Stomach (tissue), 4 donors: Measurements from ENCODE around the gene EFCAB11.

Experiments
- EP300 ChIP-seq: sonication (generic); formaldehyde crosslinking; IDR thresholded peaks from one replicate; pipeline ENCODE4 v1.6.1; 2017; ENCODE audit warnings: antibody characterized with exemption
- POLR2AphosphoS5 ChIP-seq, 3 donors: sonication (generic); formaldehyde crosslinking; IDR thresholded peaks; one replicate each; pipeline ENCODE4 v1.6.1; 2016; ENCODE audit warnings: antibody characterized with exemption in 3 of 3
- TF ChIP-seq, protein P1 (sequence below), 7 experiments: fragments of 450-650 bp in 4 of 7; fragments of 200-600 bp in 3 of 7; sonication (generic) in 3 of 7; IDR thresholded peaks; one replicate each; pipeline ENCODE4 v1.5.1; 2016 to 2019; ENCODE audit warnings: antibody characterized with exemption in 7 of 7, control low read depth in 2 of 7, mild to moderate bottlenecking in 1 of 7

DNA sequence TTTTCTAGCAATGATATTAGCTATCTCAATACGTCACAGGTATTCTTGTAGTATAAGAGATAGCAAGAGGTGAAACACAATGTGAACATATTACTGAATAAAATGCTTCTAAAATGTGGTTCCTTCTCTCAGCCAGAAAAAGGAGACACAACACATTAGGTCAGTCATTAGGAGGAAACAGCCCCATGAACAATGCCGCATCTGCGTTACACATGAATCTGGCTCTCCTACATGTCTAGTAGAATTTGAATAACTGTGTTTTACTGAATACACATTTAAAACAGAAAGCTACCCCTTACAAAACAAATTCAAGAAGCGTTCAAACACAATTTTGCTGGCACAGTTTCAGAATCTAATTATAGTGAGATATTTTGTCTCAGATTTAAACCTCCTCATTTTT lies 51.6 kb downstream of the EFCAB11 start:
- TF ChIP-seq, protein P1, sequence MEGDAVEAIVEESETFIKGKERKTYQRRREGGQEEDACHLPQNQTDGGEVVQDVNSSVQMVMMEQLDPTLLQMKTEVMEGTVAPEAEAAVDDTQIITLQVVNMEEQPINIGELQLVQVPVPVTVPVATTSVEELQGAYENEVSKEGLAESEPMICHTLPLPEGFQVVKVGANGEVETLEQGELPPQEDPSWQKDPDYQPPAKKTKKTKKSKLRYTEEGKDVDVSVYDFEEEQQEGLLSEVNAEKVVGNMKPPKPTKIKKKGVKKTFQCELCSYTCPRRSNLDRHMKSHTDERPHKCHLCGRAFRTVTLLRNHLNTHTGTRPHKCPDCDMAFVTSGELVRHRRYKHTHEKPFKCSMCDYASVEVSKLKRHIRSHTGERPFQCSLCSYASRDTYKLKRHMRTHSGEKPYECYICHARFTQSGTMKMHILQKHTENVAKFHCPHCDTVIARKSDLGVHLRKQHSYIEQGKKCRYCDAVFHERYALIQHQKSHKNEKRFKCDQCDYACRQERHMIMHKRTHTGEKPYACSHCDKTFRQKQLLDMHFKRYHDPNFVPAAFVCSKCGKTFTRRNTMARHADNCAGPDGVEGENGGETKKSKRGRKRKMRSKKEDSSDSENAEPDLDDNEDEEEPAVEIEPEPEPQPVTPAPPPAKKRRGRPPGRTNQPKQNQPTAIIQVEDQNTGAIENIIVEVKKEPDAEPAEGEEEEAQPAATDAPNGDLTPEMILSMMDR (IDR thresholded peaks at IDR 0.05) = no peak
- TF ChIP-seq POLR2AphosphoS5 (IDR thresholded peaks at IDR 0.05) (no peak), EP300 (no peak)
